A549 (cell line): ENCODE data around the gene EPS15. TPM values are rescaled to one million over a fixed set of nuclear protein-coding genes. Genes with fewer than 3 reads are reported as not detected.

Experiments
- ATAC-seq, 2 experiments: fragments of 200-7000 bp in 1 of 2; fragments of >200 bp in 1 of 2; cut with Nextera tagmentation in 1 of 2; cut with Tn5 transposase in 1 of 2; 3 replicates each; pipeline versions ENCODE4 v1.8.0 to v1.9.1; 2018 to 2020; ENCODE audit warnings: mild to moderate bottlenecking in 1 of 2, moderate library complexity in 1 of 2
- CTCF ChIA-PET: fragments of 300-600 bp; sonication (Branson Sonifier 250); formaldehyde crosslinking; extraction: SDS; loops from one replicate; lab custom pipeline; 2021; ENCODE audit warnings: antibody characterized with exemption, inconsistent platforms; lab: Yijun Ruan, JAX
- POLR2A ChIA-PET: fragments of 350-600 bp; formaldehyde crosslinking; extraction: SDS; loops from one replicate; lab custom pipeline; 2021; ENCODE audit warnings: antibody characterized with exemption, inconsistent platforms; lab: Yijun Ruan, JAX
- DNase-seq, 2 experiments: peaks; one replicate each; pipeline versions ENCODE4 v3.0.0 to v3.0.0-alpha.2; 2011 to 2016; ENCODE audit warnings: low read depth in 1 of 2, low spot score in 1 of 2
- FAIRE-seq: peaks from 2 replicates; lab custom pipeline; 2011; peaks lifted over from hg19 to GRCh38; lab: Jason Lieb, UNC
- H3K27ac ChIP-seq, 2 experiments: fragments of >200 bp; sonication (Bioruptor Twin); formaldehyde crosslinking; 3 replicates each; pipeline ENCODE4 v1.5.1; 2016 to 2017
- H3K4me1 ChIP-seq: fragments of >200 bp; sonication (Bioruptor Twin); formaldehyde crosslinking; 3 replicates; pipeline ENCODE4 v1.6.1; 2016
- H3K4me2 ChIP-seq: fragments of >200 bp; sonication (Bioruptor Twin); formaldehyde crosslinking; 3 replicates; pipeline ENCODE4 v1.6.1; 2016
- H3K4me3 ChIP-seq: fragments of >200 bp; sonication (Bioruptor Twin); formaldehyde crosslinking; 3 replicates; pipeline ENCODE4 v1.5.1; 2016
- H3K9me3 ChIP-seq: fragments of >200 bp; sonication (Bioruptor Twin); formaldehyde crosslinking; 3 replicates; pipeline ENCODE4 v1.6.1; 2016
- CBX8 ChIP-seq: fragments of 200-600 bp; sonication (generic); IDR thresholded peaks from 2 replicates; pipeline ENCODE4 v1.6.1; 2016
- CEBPB ChIP-seq, 2 experiments: fragments of >200 bp in 1 of 2; sonication (Bioruptor Twin) in 1 of 2; formaldehyde crosslinking in 1 of 2; IDR thresholded peaks; 2 replicates each; pipeline ENCODE4 v1.6.1; 2012 to 2016
- CHD2 ChIP-seq: fragments of 150-350 bp; IDR thresholded peaks from 2 replicates; pipeline ENCODE4 v1.6.1; 2014; ENCODE audit warnings: low read length; ENCODE audit not compliant: partially characterized antibody
- CHD4 ChIP-seq: fragments of 200-600 bp; sonication (generic); IDR thresholded peaks from 2 replicates; pipeline ENCODE4 v1.6.1; 2016; ENCODE audit warnings: antibody characterized with exemption, mild to moderate bottlenecking, borderline replicate concordance
- EP300 ChIP-seq, 2 experiments: fragments of >200 bp; sonication (Bioruptor Twin); formaldehyde crosslinking; IDR thresholded peaks; 2 replicates in 1 of 2; 3 replicates in 1 of 2; pipeline ENCODE4 v1.6.1; 2016 to 2017
- FOSB ChIP-seq: fragments of 250-450 bp; sonication (Bioruptor Pico); IDR thresholded peaks from 2 replicates; pipeline ENCODE4 v1.5.0; 2020; ENCODE audit warnings: mild to moderate bottlenecking, moderate library complexity
- FOXS1 ChIP-seq: fragments of 250-450 bp; sonication (Bioruptor Pico); IDR thresholded peaks from 2 replicates; pipeline ENCODE4 v1.5.0; 2020; ENCODE audit warnings: mild to moderate bottlenecking, moderate library complexity
- HDAC2 ChIP-seq: fragments of 200-600 bp; sonication (generic); IDR thresholded peaks from 2 replicates; pipeline ENCODE4 v1.6.1; 2016
- HOXA7 ChIP-seq: fragments of 250-450 bp; sonication (Bioruptor Pico); IDR thresholded peaks from 2 replicates; pipeline ENCODE4 v1.5.0; 2020; ENCODE audit warnings: mild to moderate bottlenecking, moderate library complexity
- HOXB5 ChIP-seq: fragments of 250-450 bp; sonication (Bioruptor Pico); IDR thresholded peaks from 2 replicates; pipeline ENCODE4 v1.5.0; 2020; ENCODE audit warnings: mild to moderate bottlenecking, moderate library complexity
- JUNB ChIP-seq: fragments of >200 bp; sonication (Bioruptor Twin); formaldehyde crosslinking; IDR thresholded peaks from 2 replicates; pipeline ENCODE4 v1.6.1; 2016
- POLR2AphosphoS2 ChIP-seq: conservative IDR thresholded peaks from 2 replicates; pipeline ENCODE4 v1.6.1; 2012; ENCODE audit warnings: low read length, improper control_type of control experiment, inconsistent platforms
- RAD21 ChIP-seq, 2 experiments: fragments of >200 bp in 1 of 2; sonication (Bioruptor Twin) in 1 of 2; formaldehyde crosslinking in 1 of 2; IDR thresholded peaks in 1 of 2; conservative IDR thresholded peaks in 1 of 2; 2 replicates in 1 of 2; 3 replicates in 1 of 2; pipeline ENCODE4 v1.6.1; 2012 to 2018; ENCODE audit warnings: inconsistent platforms in 1 of 2
- TFCP2L1 ChIP-seq: fragments of 250-450 bp; sonication (Bioruptor Pico); IDR thresholded peaks from 2 replicates; pipeline ENCODE4 v1.5.0; 2021; ENCODE audit warnings: mild to moderate bottlenecking
- ZFP36 ChIP-seq: fragments of 450-650 bp; IDR thresholded peaks from 2 replicates; pipeline ENCODE4 v1.6.1; 2014; ENCODE audit warnings: borderline replicate concordance; ENCODE audit not compliant: partially characterized antibody
- ZSCAN20 ChIP-seq: fragments of 250-450 bp; sonication (Bioruptor Pico); IDR thresholded peaks from 2 replicates; pipeline ENCODE4 v1.8.0; 2022; ENCODE audit warnings: mild to moderate bottlenecking, moderate library complexity
- WGBS: methylation state at CpG from one replicate; pipeline ENCODE4 v1.1.6; 2017; ENCODE audit errors: missing lambda C conversion rate; 5-methylcytosine and 5-hydroxymethylcytosine counted together
- polyA plus RNA-seq, 4 experiments: library from polyadenylated mRNA; depleted of rRNA in 3 of 4; stranded (reverse); fragments of >200 nt; fragmentation: RNase III in 1 of 4; extraction: RNeasy Plus Mini Kit Qiagen cat#74134 plus additional on column Dnase treatment in 1 of 4; gene quantifications; 2 replicates in 3 of 4; 3 replicates in 1 of 4; pipeline ENCODE4 v1.2.3, GENCODE V29; 2011 to 2017
- TF ChIP-seq, protein P1 (sequence below): fragments of >200 bp; sonication (Bioruptor Twin); formaldehyde crosslinking; IDR thresholded peaks from 2 replicates; pipeline ENCODE4 v1.6.1; 2016
- TF ChIP-seq, protein P2 (sequence below): fragments of 200-600 bp; sonication (generic); IDR thresholded peaks from 2 replicates; pipeline ENCODE4 v1.6.1; 2016; ENCODE audit warnings: antibody characterized with exemption, mild to moderate bottlenecking, moderate library complexity
- TF ChIP-seq, protein P3 (sequence below): fragments of >200 bp; sonication (Bioruptor Twin); formaldehyde crosslinking; IDR thresholded peaks from 3 replicates; pipeline ENCODE4 v1.6.1; 2016
- TF ChIP-seq, protein P4 (sequence below): fragments of 450-650 bp; IDR thresholded peaks from 2 replicates; pipeline ENCODE4 v1.6.1; 2014; ENCODE audit warnings: antibody characterized with exemption
- TF ChIP-seq, protein P5 (sequence below): fragments of 150-350 bp; IDR thresholded peaks from 2 replicates; pipeline ENCODE4 v1.6.1; 2014; ENCODE audit warnings: low read depth, mild to moderate bottlenecking, low read length
- TF ChIP-seq, protein P6 (sequence below): fragments of 250-450 bp; sonication (Bioruptor Pico); IDR thresholded peaks from 2 replicates; pipeline ENCODE4 v1.5.0; 2021; ENCODE audit warnings: mild to moderate bottlenecking, moderate library complexity, borderline replicate concordance

EPS15 gene
- polyA plus RNA-seq, 2 of the 4 experiments (the other 2 are of a cell fraction): 10.9 to 35.4 TPM

DNA sequence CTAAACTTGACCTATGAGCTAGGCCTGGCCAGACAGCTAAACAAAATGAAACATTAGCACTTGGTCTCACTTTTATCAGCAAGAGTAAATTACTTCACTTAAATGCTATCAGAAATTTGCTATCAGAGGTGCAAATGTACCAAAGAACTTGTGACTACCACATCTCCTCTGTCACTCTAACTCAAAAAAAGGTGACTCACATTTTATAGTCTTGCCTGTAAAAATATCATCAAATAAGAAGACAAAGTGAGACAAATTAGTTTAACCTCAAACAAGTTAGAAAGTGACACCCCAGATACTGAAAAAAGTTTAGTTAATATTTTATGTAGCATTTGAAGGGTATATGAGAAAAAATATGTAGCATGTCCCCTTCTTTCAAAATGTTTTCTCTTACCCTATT, 76.9 kb downstream of the EPS15 start:
- Histone ChIP-seq H3K9me3 (no peaks in the 10 kb centered on the region), H3K27ac (no peak overlapping the region), H3K4me2 (no peak overlapping the region), H3K4me3 (no peak overlapping the region), H3K4me1 (no peaks in the 10 kb centered on the region)
- ATAC-seq: no peak
- FAIRE-seq: no peak
- TF ChIP-seq JUNB (no peak), HDAC2 (no peak), FOXS1 (CRISPR knock-in tag) (no peak), CHD2 (no peak)
- TF ChIP-seq, protein P1, sequence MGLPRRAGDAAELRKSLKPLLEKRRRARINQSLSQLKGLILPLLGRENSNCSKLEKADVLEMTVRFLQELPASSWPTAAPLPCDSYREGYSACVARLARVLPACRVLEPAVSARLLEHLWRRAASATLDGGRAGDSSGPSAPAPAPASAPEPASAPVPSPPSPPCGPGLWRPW: no peak
- TF ChIP-seq, protein P2, sequence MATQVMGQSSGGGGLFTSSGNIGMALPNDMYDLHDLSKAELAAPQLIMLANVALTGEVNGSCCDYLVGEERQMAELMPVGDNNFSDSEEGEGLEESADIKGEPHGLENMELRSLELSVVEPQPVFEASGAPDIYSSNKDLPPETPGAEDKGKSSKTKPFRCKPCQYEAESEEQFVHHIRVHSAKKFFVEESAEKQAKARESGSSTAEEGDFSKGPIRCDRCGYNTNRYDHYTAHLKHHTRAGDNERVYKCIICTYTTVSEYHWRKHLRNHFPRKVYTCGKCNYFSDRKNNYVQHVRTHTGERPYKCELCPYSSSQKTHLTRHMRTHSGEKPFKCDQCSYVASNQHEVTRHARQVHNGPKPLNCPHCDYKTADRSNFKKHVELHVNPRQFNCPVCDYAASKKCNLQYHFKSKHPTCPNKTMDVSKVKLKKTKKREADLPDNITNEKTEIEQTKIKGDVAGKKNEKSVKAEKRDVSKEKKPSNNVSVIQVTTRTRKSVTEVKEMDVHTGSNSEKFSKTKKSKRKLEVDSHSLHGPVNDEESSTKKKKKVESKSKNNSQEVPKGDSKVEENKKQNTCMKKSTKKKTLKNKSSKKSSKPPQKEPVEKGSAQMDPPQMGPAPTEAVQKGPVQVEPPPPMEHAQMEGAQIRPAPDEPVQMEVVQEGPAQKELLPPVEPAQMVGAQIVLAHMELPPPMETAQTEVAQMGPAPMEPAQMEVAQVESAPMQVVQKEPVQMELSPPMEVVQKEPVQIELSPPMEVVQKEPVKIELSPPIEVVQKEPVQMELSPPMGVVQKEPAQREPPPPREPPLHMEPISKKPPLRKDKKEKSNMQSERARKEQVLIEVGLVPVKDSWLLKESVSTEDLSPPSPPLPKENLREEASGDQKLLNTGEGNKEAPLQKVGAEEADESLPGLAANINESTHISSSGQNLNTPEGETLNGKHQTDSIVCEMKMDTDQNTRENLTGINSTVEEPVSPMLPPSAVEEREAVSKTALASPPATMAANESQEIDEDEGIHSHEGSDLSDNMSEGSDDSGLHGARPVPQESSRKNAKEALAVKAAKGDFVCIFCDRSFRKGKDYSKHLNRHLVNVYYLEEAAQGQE: no peak
- POLR2A ChIA-PET: no interaction called here
- CTCF ChIA-PET: no interaction called here
- no peak for DNase-seq

DNA sequence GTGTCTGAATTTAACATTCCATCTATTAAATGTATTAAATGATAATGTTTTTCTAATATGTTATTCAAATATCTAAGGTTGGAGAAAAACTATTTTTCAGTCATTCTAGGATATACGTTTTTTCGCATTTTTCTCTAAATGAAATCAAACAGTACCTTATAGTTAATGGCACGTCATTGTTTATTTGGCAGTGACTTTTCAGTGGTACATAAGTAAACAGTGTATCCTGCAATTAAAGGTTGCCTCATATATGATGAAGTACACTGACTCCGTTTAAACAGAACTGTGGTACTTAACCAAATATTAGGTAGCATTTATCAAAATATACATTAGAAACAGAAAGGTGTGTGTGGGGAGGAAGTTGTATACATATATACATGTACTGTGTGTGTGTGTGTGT, 79.2 kb downstream of the EPS15 start:
- CTCF ChIA-PET: interaction anchor here (1.2 kb wide), 1 partner anchor 22 kb away, joined by 3 read pairs; no protein-coding TSS in a partner anchor
- no peak overlapping the region for H3K27ac ChIP-seq
- H3K4me1 ChIP-seq: no peaks in the 10 kb centered on the region
- no peak for DNase-seq
- H3K4me3 ChIP-seq: no peak overlapping the region
- 74% methylated on average over 4 of the region's 4 CpGs for WGBS
- POLR2A ChIA-PET: no interaction called here
- ATAC-seq: no peak
- TF ChIP-seq, protein P3, sequence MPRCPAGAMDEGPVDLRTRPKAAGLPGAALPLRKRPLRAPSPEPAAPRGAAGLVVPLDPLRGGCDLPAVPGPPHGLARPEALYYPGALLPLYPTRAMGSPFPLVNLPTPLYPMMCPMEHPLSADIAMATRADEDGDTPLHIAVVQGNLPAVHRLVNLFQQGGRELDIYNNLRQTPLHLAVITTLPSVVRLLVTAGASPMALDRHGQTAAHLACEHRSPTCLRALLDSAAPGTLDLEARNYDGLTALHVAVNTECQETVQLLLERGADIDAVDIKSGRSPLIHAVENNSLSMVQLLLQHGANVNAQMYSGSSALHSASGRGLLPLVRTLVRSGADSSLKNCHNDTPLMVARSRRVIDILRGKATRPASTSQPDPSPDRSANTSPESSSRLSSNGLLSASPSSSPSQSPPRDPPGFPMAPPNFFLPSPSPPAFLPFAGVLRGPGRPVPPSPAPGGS: no peak
- TF ChIP-seq ZFP36 (no peak), FOXS1 (CRISPR knock-in tag) (no peak), TFCP2L1 (CRISPR knock-in tag) (no peak), FOSB (CRISPR knock-in tag) (no peak), RAD21 (conservative IDR thresholded peaks at IDR 0.05 in 1 of 2, IDR thresholded peaks at IDR 0.05 in 1 of 2) (no peak), POLR2AphosphoS2 (no peak), HOXA7 (no peak), CEBPB (IDR thresholded peaks at IDR 0.05) (no peak), JUNB (no peak), HDAC2 (no peak), EP300 (IDR thresholded peaks at IDR 0.05) (no peak), CHD4 (no peak), HOXB5 (no peak)
- TF ChIP-seq, protein P4, sequence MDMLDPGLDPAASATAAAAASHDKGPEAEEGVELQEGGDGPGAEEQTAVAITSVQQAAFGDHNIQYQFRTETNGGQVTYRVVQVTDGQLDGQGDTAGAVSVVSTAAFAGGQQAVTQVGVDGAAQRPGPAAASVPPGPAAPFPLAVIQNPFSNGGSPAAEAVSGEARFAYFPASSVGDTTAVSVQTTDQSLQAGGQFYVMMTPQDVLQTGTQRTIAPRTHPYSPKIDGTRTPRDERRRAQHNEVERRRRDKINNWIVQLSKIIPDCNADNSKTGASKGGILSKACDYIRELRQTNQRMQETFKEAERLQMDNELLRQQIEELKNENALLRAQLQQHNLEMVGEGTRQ: no peak
- FAIRE-seq: no peak
- no peaks in the 10 kb centered on the region for H3K9me3 ChIP-seq
- H3K4me2 ChIP-seq: no peak overlapping the region

DNA sequence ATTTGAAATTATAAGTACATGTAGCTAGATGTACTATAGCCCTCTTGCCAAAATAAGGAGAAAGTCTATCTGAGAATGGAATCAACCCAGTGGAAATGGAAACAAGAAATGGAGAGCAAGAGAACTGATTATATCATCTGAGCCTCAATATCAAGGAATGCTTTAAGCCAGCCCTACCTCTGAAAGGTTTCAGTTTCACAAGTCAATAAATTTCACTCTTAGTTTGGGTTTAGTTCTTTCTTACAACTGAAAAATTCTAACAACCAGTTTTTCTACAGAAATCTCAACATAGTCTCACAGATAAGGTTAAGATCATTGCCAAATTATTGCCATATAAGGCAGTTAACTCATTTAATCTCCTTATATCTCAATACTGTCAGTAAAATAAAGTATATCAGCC, 80.0 kb downstream of the EPS15 start:
- H3K4me2 ChIP-seq: no peak overlapping the region
- no peaks in the 10 kb centered on the region for H3K9me3 ChIP-seq
- H3K4me1 ChIP-seq: no peaks in the 10 kb centered on the region
- ATAC-seq (no peak), DNase-seq (no peak), FAIRE-seq (no peak)
- H3K4me3 ChIP-seq: no peak overlapping the region
- ChIA-PET POLR2A (no interaction called here), CTCF (interaction anchor here (1.2 kb wide), 1 partner anchor 23 kb away, joined by 3 read pairs; no protein-coding TSS in a partner anchor)
- no peak overlapping the region for H3K27ac ChIP-seq
- TF ChIP-seq, protein P5, sequence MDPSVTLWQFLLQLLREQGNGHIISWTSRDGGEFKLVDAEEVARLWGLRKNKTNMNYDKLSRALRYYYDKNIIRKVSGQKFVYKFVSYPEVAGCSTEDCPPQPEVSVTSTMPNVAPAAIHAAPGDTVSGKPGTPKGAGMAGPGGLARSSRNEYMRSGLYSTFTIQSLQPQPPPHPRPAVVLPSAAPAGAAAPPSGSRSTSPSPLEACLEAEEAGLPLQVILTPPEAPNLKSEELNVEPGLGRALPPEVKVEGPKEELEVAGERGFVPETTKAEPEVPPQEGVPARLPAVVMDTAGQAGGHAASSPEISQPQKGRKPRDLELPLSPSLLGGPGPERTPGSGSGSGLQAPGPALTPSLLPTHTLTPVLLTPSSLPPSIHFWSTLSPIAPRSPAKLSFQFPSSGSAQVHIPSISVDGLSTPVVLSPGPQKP: no peak
- TF ChIP-seq ZSCAN20 (CRISPR knock-in tag) (no peak), CBX8 (no peak)
- TF ChIP-seq, protein P2: no peak
- TF ChIP-seq, protein P6, sequence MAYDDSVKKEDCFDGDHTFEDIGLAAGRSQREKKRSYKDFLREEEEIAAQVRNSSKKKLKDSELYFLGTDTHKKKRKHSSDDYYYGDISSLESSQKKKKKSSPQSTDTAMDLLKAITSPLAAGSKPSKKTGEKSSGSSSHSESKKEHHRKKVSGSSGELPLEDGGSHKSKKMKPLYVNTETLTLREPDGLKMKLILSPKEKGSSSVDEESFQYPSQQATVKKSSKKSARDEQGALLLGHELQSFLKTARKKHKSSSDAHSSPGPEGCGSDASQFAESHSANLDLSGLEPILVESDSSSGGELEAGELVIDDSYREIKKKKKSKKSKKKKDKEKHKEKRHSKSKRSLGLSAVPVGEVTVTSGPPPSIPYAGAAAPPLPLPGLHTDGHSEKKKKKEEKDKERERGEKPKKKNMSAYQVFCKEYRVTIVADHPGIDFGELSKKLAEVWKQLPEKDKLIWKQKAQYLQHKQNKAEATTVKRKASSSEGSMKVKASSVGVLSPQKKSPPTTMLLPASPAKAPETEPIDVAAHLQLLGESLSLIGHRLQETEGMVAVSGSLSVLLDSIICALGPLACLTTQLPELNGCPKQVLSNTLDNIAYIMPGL (CRISPR knock-in tag): no peak
